Progenitor cell of endocrine pancreas (in vitro differentiated cells): ENCODE measurements around the gene AHCTF1. TPM values are rescaled to one million over a fixed set of nuclear protein-coding genes. Genes with fewer than 3 reads are reported as not detected.
"Not testable (repeated sequence)": the region's sequence is repeated elsewhere in the genome, so short reads cannot be mapped to it uniquely, and the experiment has no call there.

Experiments
- DNase-seq: peaks from one replicate; pipeline ENCODE4 v3.0.0; 2021; ENCODE audit warnings: low spot score; ENCODE audit not compliant: unreplicated experiment
- H3K27ac Mint-ChIP-seq: 2 replicates; pipeline ENCODE4 v1.8.0; 2021; ENCODE audit warnings: mild to moderate bottlenecking, moderate library complexity, mixed read lengths
- H3K27me3 Mint-ChIP-seq: 2 replicates; pipeline ENCODE4 v1.8.0; 2021; ENCODE audit warnings: mixed read lengths
- H3K36me3 Mint-ChIP-seq: 2 replicates; pipeline ENCODE4 v1.8.0; 2022; ENCODE audit warnings: mixed read lengths; ENCODE audit not compliant: insufficient read depth
- H3K4me1 Mint-ChIP-seq: 2 replicates; pipeline ENCODE4 v1.8.0; 2021; ENCODE audit warnings: low read depth, mixed read lengths
- H3K4me3 Mint-ChIP-seq: 2 replicates; pipeline ENCODE4 v1.8.0; 2021; ENCODE audit warnings: low read depth, mild to moderate bottlenecking, moderate library complexity, mixed read lengths
- H3K9me3 Mint-ChIP-seq: 2 replicates; pipeline ENCODE4 v1.8.0; 2021; ENCODE audit warnings: low read depth, mixed read lengths
- CTCF ChIP-seq: fragments of 200-600 bp; sonication (generic); IDR thresholded peaks from one replicate; pipeline ENCODE4 v1.5.0; 2021; ENCODE audit warnings: antibody characterized with exemption, mild to moderate bottlenecking; ENCODE audit not compliant: unreplicated experiment
- total RNA-seq: library from RNA; stranded (reverse); gene quantifications from 2 replicates; pipeline ENCODE4 v1.2.1, GENCODE V29; 2021

The AHCTF1 gene
- total RNA-seq, 1 donor from 2014 or later = 42.8 TPM

- TF ChIP-seq CTCF = no peak
- Mint-ChIP-seq H3K27ac (no peak overlapping the region), H3K4me3 (no peak overlapping the region), H3K9me3 (no peaks in the 10 kb centered on the region), H3K27me3 (no peaks in the 10 kb centered on the region), H3K36me3 (peaks cover 26% of the 10 kb centered on the region), H3K4me1 (no peaks in the 10 kb centered on the region)
- DNase-seq = no peak
These were observed 71.3 kb downstream of the AHCTF1 start for GRCh38 chr1:246860401-246860800.

- Mint-ChIP-seq H3K4me1 (no peaks in the 10 kb centered on the region), H3K4me3 (no peak overlapping the region), H3K27ac (no peak overlapping the region), H3K27me3 (no peaks in the 10 kb centered on the region), H3K36me3 (peaks cover 35% of the 10 kb centered on the region), H3K9me3 (no peaks in the 10 kb centered on the region)
- no peak for DNase-seq
- no peak for TF ChIP-seq CTCF
These were observed 75.4 kb downstream of the AHCTF1 start for GRCh38 chr1:246856371-246856770.

GRCh38 chr1:246850640-246851039 lies 81.1 kb downstream of the AHCTF1 start:
- DNase-seq, H3K4me1 Mint-ChIP-seq, H3K9me3 Mint-ChIP-seq, H3K27me3 Mint-ChIP-seq, H3K27ac Mint-ChIP-seq, H3K4me3 Mint-ChIP-seq: not testable (repeated sequence)
- peaks cover 38% of the 10 kb centered on the region for H3K36me3 Mint-ChIP-seq

- peaks cover 29% of the 10 kb centered on the region for H3K36me3 Mint-ChIP-seq
- DNase-seq = no peak
- H3K4me1 Mint-ChIP-seq = no peaks in the 10 kb centered on the region
- no peak for TF ChIP-seq CTCF
- no peaks in the 10 kb centered on the region for H3K9me3 Mint-ChIP-seq
- no peak overlapping the region for H3K4me3 Mint-ChIP-seq
- H3K27ac Mint-ChIP-seq = no peak overlapping the region
- H3K27me3 Mint-ChIP-seq = no peaks in the 10 kb centered on the region
These were observed 87.9 kb downstream of the AHCTF1 start for GRCh38 chr1:246843876-246844275.

- H3K27me3 Mint-ChIP-seq, DNase-seq, H3K9me3 Mint-ChIP-seq, H3K4me1 Mint-ChIP-seq, H3K4me3 Mint-ChIP-seq, H3K27ac Mint-ChIP-seq: not testable (repeated sequence)
- peaks cover 20% of the 10 kb centered on the region for H3K36me3 Mint-ChIP-seq
These were observed 91.0 kb downstream of the AHCTF1 start for GRCh38 chr1:246840761-246841160.

- Mint-ChIP-seq H3K27me3 (no peaks in the 10 kb centered on the region), H3K4me1 (peaks cover 3% of the 10 kb centered on the region), H3K4me3 (no peak overlapping the region)
These were observed 93.7 kb downstream of the AHCTF1 start for GRCh38 chr1:246838118-246838456.

More at GRCh38 chr1:246838118-246838456, 93.7 kb downstream of the AHCTF1 start:
- no peak for DNase-seq
- no peak for TF ChIP-seq CTCF
- H3K9me3 Mint-ChIP-seq = no peaks in the 10 kb centered on the region
- H3K36me3 Mint-ChIP-seq = peaks cover 11% of the 10 kb centered on the region
- H3K27ac Mint-ChIP-seq = no peak overlapping the region
